Retinal pigment epithelial cell (primary cell): ENCODE measurements around the gene CYP4F12.
"Not testable (repeated sequence)": the region's sequence is repeated elsewhere in the genome, so short reads cannot be mapped to it uniquely, and the experiment has no call there.

Experiments
- DNase-seq: peaks from one replicate; pipeline ENCODE4 v3.0.0-alpha.2; 2010; ENCODE audit warnings: low read depth
- H3K4me3 ChIP-seq: 2 replicates; pipeline ENCODE4 v1.5.1; 2011; ENCODE audit warnings: mild to moderate bottlenecking, low read length, control low read depth, moderate library complexity
- TF ChIP-seq, protein P1 (sequence below): conservative IDR thresholded peaks from 2 replicates; pipeline ENCODE4 v1.5.1; 2011; ENCODE audit warnings: low read depth, low read length, control low read depth, inconsistent platforms

CYP4F12 gene

GRCh38 chr19:15669440-15669839, 3.4 kb upstream of the CYP4F12 start:
- no peak overlapping the region for H3K4me3 ChIP-seq
- DNase-seq = no peak
- TF ChIP-seq, protein P1, sequence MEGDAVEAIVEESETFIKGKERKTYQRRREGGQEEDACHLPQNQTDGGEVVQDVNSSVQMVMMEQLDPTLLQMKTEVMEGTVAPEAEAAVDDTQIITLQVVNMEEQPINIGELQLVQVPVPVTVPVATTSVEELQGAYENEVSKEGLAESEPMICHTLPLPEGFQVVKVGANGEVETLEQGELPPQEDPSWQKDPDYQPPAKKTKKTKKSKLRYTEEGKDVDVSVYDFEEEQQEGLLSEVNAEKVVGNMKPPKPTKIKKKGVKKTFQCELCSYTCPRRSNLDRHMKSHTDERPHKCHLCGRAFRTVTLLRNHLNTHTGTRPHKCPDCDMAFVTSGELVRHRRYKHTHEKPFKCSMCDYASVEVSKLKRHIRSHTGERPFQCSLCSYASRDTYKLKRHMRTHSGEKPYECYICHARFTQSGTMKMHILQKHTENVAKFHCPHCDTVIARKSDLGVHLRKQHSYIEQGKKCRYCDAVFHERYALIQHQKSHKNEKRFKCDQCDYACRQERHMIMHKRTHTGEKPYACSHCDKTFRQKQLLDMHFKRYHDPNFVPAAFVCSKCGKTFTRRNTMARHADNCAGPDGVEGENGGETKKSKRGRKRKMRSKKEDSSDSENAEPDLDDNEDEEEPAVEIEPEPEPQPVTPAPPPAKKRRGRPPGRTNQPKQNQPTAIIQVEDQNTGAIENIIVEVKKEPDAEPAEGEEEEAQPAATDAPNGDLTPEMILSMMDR = no peak

DNA sequence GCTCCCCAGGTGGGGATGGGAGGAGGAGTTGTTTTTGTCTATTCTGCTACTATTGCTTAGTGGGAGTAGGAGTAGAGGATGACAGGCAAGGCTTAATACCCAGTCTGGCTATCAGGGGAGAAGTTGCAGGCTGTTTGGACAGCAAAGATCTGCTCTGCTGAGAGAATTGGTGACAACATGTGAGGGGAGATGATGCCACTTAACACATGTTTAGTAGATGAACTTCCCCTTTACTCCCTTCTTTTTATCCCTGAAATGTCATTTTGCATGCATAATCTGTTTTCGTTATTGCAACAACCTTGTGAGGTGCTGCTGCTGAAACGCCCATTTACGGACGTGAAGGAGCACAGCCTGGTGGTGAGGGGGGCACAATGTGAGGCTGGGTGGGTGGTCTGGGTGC, 3.0 kb upstream of the CYP4F12 start:
- TF ChIP-seq, protein P1 = no peak
- no peak overlapping the region for H3K4me3 ChIP-seq
- no peak for DNase-seq

GRCh38 chr19:15671237-15671821, 1.6 kb upstream of the CYP4F12 start:
- TF ChIP-seq, protein P1 = no peak
- no peak overlapping the region for H3K4me3 ChIP-seq
- no peak for DNase-seq

GRCh38 chr19:15671891-15672579, 852 bp upstream of the CYP4F12 start:
- DNase-seq = no peak
- H3K4me3 ChIP-seq = no peak overlapping the region
- TF ChIP-seq, protein P1 = no peak

- no peak overlapping the region for H3K4me3 ChIP-seq
- no peak for DNase-seq
- TF ChIP-seq, protein P1 = no peak
Observed at GRCh38 chr19:15673176-15673654, 328 bp downstream of the CYP4F12 start.

DNA sequence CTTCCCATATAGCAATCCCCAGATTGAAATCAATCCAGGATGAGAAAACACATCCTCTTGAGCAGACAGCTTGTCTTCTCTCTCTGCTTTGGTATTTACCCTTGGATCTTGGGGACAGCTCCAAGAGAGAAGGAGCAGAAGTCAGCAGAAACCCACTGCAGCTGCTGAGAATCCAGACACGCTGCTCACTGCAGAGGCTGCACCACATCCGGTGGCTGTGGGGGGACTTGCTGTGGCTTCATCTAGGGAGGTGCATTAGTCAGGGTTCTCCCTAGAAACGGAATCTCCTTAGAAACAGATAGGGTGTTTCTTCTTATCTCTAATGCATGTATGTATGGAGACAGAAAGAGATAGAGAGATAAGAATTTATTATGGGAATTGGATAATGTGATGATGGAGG, 2.7 kb downstream of the CYP4F12 start:
- no peak overlapping the region for H3K4me3 ChIP-seq
- TF ChIP-seq, protein P1 = no peak
- DNase-seq = no peak

DNA sequence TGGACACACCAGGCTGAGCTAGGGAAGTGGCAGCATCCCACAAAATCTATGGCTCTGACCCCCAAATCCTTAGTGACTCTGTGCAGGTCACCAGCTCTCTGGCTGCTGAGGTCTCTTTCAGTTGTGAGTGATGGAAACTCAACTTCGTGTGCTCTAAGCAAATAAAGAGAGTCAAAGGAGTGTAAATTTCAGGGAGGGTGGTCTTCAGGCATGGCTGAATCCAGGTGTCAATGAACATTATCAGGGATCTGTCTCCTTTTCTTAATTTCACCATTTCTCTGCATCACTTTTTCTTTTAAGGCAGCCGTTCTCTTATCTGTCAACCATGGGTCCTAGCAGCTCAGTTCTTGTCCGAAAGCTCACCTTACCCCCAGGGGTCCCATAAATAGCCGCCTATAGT, 6.2 kb downstream of the CYP4F12 start:
- no peak overlapping the region for H3K4me3 ChIP-seq
- DNase-seq = no peak
- TF ChIP-seq, protein P1 = no peak

- DNase-seq, H3K4me3 ChIP-seq: not testable (repeated sequence)
Observed at GRCh38 chr19:15679865-15680264, 7.0 kb downstream of the CYP4F12 start.
